GM21447 (cell line): ENCODE measurements around the gene PRPF19.

ENCODE experiments used
- ATAC-seq: cut with Tn5 transposase; IDR thresholded peaks from one replicate; pipeline ENCODE4 v1.9.1; 2021; ENCODE audit not compliant: unreplicated experiment

The PRPF19 gene

DNA sequence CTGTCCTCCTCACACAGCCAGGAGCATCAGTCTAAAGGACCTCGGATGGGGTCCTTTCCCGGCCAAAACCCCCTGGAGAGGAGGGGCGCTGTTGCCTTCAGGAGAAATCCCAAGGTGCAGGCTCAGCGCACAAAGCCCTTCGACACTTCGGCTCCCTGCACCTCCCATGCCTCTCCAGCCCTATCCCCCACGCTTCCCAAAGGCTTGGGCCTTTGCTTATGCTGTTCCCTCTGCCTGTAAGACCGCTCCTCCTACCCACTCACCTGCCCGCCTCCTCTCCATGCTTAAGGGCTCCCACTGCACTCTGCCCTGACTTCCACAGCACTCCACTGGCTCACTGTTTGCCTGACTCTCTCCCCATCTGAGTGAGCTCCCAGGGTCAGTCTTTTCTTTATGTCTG, 32.1 kb upstream of the PRPF19 start:
- no peak for ATAC-seq

GRCh38 chr11:60937811-60938210, 31.4 kb upstream of the PRPF19 start:
- ATAC-seq = no peak

- no peak for ATAC-seq
Observed at GRCh38 chr11:60937144-60937527, 30.8 kb upstream of the PRPF19 start.

DNA sequence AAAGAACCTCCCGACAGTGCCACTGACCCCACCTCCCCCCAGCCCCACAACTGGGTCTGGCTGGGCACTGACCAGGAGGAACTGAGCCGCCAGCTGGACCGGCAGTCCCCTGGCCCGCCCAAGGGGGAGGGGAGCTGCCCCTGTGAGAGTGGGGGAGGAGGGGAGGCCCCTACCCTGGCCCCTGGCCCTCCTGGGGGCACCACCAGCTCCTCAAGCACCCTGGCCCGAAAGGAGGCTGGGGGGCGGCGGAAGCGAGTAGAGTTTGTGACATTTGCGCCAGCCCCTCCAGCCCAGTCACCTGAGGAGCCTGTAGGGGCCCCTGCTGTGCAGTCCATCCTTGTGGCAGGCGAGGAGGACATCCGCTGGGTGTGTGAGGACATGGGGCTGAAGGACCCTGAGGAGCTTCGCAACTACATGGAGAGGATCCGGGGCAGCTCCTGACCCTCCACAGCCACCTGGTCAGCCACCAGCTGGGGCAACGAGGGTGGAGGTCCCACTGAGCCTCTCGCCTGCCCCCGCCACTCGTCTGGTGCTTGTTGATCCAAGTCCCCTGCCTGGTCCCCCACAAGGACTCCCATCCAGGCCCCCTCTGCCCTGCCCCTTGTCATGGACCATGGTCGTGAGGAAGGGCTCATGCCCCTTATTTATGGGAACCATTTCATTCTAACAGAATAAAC, 30.2 kb upstream of the PRPF19 start:
- ATAC-seq = no peak

- ATAC-seq = no peak
Observed at GRCh38 chr11:60935676-60936442, 29.5 kb upstream of the PRPF19 start.

GRCh38 chr11:60934790-60935605, 28.6 kb upstream of the PRPF19 start:
- ATAC-seq = no peak

DNA sequence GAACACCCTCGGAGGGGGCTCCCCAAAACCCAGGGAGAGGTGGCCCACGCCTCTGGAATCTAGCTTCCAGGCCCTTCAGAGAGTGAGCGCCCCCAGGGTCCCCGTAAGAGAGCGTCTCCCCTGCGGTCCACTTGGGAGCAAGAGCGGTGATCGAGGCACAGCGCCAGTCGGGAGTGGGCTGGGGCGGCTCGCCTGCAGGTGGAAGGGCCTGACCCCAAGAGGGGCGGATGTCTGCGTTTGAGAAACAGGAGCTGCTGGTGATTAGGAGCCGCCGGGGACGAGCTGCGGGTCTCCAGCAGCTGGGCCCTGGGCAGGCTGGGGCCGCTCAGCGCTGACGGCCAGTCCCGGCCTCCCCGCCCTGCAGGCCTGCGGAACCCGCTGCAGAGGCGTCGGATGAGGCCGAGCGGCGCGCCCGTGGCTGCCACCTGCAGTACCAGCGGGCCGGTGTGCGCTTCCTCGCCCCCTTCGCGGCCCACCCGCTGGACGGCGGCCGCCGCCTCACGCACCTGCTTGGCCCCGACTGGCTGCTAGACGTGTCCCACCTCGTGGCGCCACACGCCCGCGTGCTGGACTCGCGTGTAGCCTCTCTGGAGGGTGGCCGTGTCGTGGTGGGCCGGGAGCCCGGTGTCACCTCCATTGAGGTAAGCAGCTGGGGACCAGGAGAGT, 27.9 kb upstream of the PRPF19 start:
- no peak for ATAC-seq

GRCh38 chr11:60933416-60934123, 27.2 kb upstream of the PRPF19 start:
- ATAC-seq = no peak

- ATAC-seq = no peak
Observed at GRCh38 chr11:60932605-60933356, 26.4 kb upstream of the PRPF19 start.

DNA sequence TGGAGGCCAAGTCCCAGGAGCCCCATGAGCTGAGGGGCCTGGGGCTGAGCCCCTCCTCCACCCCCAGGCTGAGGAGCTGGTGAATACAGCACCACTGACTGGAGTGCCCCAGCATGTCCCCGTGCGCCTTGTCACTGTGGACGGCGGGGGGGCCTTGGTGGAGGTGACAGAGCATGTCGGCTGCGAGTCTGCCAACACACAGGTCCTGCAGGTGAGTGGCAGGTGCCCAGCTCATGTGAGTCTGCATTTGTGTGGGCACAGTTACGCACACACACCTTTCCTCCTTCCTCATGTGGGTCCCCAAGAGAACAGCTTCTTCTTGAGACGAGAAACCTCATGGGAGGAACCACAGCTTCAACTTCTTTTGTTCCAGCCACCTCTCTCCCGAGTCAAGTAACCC, 25.5 kb upstream of the PRPF19 start:
- no peak for ATAC-seq

DNA sequence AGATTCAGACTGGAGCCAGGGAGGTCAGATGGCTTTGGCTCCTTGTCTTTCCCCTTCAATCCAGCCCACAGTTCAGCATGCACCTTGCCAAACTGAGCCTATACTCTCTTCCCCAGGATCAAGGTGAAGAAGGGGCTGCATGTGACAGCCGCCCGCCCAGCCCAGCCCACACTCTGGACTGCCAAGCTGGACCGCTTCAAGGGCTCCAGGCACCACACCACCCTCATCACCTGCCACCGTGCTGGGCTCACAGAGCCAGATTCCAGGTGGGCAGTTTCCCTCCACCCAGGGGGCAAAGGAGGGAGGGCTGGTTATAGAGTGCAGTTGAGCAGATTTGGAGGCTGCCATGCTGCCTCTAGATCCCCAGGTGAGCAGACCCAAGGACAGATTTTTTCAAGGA, 24.0 kb upstream of the PRPF19 start:
- no peak for ATAC-seq

- no peak for ATAC-seq
Observed at GRCh38 chr11:60929764-60930163, 23.4 kb upstream of the PRPF19 start.

DNA sequence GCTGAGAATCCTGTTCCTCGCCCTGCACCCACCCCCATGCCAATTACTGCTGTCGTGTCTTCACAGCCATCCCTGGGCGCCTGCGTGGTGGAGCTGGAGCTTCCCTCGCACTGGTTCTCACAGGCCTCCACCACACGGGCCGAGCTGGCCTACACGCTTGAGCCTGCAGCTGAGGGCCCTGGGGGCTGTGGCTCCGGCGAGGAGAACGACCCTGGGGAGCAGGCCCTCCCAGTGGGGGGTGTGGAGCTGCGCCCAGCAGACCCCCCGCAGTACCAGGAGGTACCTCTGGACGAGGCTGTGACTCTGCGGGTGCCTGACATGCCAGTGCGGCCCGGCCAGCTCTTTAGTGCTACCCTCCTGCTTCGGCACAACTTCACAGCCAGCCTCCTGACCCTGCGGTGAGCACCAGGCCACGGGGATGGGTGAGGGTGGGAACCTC, 22.2 kb upstream of the PRPF19 start:
- ATAC-seq = no peak

DNA sequence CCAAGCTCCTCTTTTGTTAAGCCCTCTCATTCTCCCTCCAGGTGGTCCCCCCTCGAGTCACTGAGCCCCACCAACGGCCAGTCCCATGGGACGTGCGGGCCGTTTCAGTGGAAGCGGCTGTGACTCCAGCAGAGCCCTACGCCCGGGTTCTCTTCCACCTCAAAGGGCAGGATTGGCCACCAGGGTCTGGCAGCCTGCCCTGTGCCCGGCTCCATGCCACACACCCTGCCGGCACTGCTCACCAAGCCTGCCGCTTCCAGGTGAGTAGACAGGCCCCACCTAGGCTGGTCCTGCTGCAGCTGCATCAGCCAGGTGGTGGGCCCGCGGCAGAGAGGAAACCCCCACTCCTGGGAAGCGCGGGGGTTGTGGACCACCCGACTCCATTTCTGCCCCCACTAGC, 21.2 kb upstream of the PRPF19 start:
- ATAC-seq = no peak

DNA sequence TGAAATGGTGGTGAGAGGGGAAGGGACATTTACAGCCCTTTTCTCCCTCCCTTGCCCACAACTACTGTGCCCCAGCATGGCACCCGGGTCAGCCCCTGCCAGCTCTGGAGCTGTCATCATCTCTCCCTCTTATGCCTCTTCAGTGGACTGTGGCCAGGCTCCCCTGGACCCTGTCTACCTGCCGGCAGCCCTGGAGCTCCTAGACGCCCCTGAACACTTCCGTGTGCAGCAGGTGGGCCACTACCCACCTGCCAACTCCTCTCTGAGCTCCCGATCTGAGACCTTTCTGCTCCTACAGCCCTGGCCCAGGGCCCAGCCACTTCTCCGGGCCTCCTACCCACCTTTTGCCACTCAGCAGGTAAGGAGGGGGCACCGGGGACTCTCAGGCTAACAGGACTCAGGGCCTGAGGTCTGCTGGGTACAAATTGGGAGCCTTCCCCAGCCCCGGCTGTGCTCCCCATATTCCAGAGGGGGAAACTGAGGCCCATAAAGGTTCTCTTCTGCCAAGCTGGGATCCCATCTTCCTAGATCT, 20.7 kb upstream of the PRPF19 start:
- ATAC-seq = no peak

- no peak for ATAC-seq
Observed at GRCh38 chr11:60926500-60926899, 20.1 kb upstream of the PRPF19 start.

- no peak for ATAC-seq
Observed at GRCh38 chr11:60925868-60926267, 19.5 kb upstream of the PRPF19 start.

GRCh38 chr11:60924906-60925853, 18.8 kb upstream of the PRPF19 start:
- ATAC-seq = no peak
